Heart right ventricle (tissue), 16 donors: Measurements from ENCODE around the gene TYK2. TPM values are rescaled to one million over a fixed set of nuclear protein-coding genes. Genes with fewer than 3 reads are reported as not detected.

ENCODE experiments used
- ATAC-seq, 8 donors: fragments of 200-7000 bp; cut with Tn5 transposase; one replicate each; pipeline ENCODE4 v1.9.1; 2020; ENCODE audit warnings: mild to moderate bottlenecking in 8 of 8, moderate library complexity in 8 of 8, moderate number of reproducible peaks in 1 of 8
- DNase-seq, 2 donors: peaks; one replicate each; pipeline ENCODE4 v3.0.0-alpha.2; 2020
- H3K27ac ChIP-seq, 10 donors: fragments of 200-600 bp; sonication (generic) in 2 of 10; one replicate each; pipeline versions ENCODE4 v1.5.0 to v1.8.0; 2020 to 2022; ENCODE audit warnings: mild to moderate bottlenecking in 3 of 10
- H3K27me3 ChIP-seq, 7 donors: fragments of 200-600 bp; one replicate each; pipeline ENCODE4 v1.8.0; 2021 to 2022; ENCODE audit warnings: mild to moderate bottlenecking in 2 of 7
- H3K36me3 ChIP-seq, 9 donors: fragments of 200-600 bp; sonication (generic) in 1 of 9; one replicate each; pipeline versions ENCODE4 v1.5.0 to v1.8.0; 2020 to 2022; ENCODE audit warnings: mild to moderate bottlenecking in 2 of 9
- H3K4me1 ChIP-seq, 9 donors: fragments of 200-600 bp; sonication (generic) in 1 of 9; one replicate each; pipeline versions ENCODE4 v1.5.0 to v1.8.0; 2020 to 2022; ENCODE audit warnings: mild to moderate bottlenecking in 4 of 9
- H3K4me3 ChIP-seq, 10 donors: fragments of 200-600 bp; sonication (generic) in 2 of 10; one replicate each; pipeline versions ENCODE4 v1.5.0 to v1.8.0; 2020 to 2022; ENCODE audit warnings: mild to moderate bottlenecking in 7 of 10, moderate library complexity in 2 of 10
- H3K9me3 ChIP-seq, 11 donors: fragments of 200-600 bp in 10 of 11; sonication (generic) in 2 of 11; one replicate each; pipeline versions ENCODE4 v1.5.0 to v1.8.0; 2013 to 2022; ENCODE audit warnings: mild to moderate bottlenecking in 2 of 11, control low read depth in 1 of 11, moderate library complexity in 1 of 11
- WGBS, 2 donors: extraction: QIAGEN DNeasy Blood & Tissue Kit; methylation state at CpG; one replicate each; pipeline ENCODE4 v1.1.7; 2013; ENCODE audit warnings: inconsistent platforms in 1 of 2; 5-methylcytosine and 5-hydroxymethylcytosine counted together
- intact Hi-C, 10 donors: fragments of 100-400 bp; cut with DNase I; formaldehyde crosslinking; loops; one replicate each; pipeline versions ENCODE4 v1.11.1 to v1.14.2; 2022
- polyA plus RNA-seq, 2 donors: library from polyadenylated mRNA; stranded (reverse); fragments of 200-250 nt; gene quantifications; one replicate each; pipeline ENCODE4 v1.2.3, GENCODE V29; 2013
- total RNA-seq, 10 donors: library from RNA; stranded (reverse); fragmentation: NEBNext Ultra II Directional in 3 of 10; extraction: Animal tissue kit (Norgen Biotek cat#: 25700) in 3 of 10; gene quantifications; one replicate each; pipeline versions ENCODE4 v1.2.1 to v1.2.4, GENCODE V29; 2021 to 2023
- TF ChIP-seq, protein P1 (sequence below), 9 donors: fragments of 200-600 bp; sonication (generic) in 2 of 9; IDR thresholded peaks; one replicate each; pipeline versions ENCODE4 v1.5.0 to v1.8.0; 2021 to 2022; ENCODE audit warnings: antibody characterized with exemption in 9 of 9, mild to moderate bottlenecking in 5 of 9, moderate library complexity in 1 of 9
- donor health status: Arrhythmogenic right ventricular cardiomyopathy.
- donor health status: ischemic (EF 13 %, LVEDD 7.1; RV severe dilation, severe dysfunction).
- donor health status: healthy with polysubstance abuse.
- donor health status: DM: no; HTN: yes; CAD: no.
- donor health status: DM: no; HTN: no; CAD: no.
- donor health status: ischemic (EF 25% LVEDD 6.9; RV normal size, moderate dysfunction).
- donor health status: ischemic (EF 25% LVEDD 5.7; RV mildly dilated, moderate dysfunction).
- donor health status: healthy.
- donor health status: DM: yes; HTN: yes; CAD: no.
- donor health status: Ischemic cardiomyopathy.
- donor health status: ischemic (EF 35%, LVEDD 5.7; RV mildly dilated, moderate dysfunction).
- donor health status: nonischemic (EF 11% LVEDD 7.7; RV severe dilation, severe dysfunction).
- donor health status: DM: yes; HTN: yes; CAD: no.
- donor health status: PGD.
- donor health status: ischemic (EF 29% LVEDD 5.4; RV normal size, mild dysfunction).
- donor health status: nonischemic (EF 23%, LVEDD 6.1; RV moderate dilation, normal function).

Gene TYK2
- total and polyA plus RNA-seq, 12 donors, result 37.0 to 182 (median 57.8) TPM

DNA sequence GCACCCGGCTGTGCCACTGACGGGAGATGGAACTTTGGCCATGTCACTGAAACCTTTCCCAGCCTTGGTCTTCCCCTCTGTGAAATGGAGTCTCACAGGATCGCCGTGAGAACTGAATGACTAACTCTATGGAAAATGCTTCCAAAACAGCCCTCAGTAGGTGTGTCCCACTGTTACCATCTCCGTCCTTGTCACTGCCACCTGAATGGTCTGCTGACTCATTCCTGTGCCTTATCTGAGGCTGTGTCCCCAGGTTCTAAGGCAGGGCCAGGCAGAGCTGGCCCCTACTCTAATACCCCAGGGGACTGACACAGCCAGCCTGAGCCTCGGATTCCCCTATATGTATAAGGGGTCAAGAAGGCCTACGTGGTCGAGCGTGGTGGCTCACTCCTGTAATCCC is 18.4 kb upstream of the TYK2 start:
- intact Hi-C loops, result loop anchor here in 1 of 10 donors (10.0 kb wide), 1 partner anchor 464 kb away; the partner anchor contains the start of gene OLFM2
- ATAC-seq (no peak), DNase-seq (no peak)
- Histone ChIP-seq H3K27ac (peak overlapping the region in 8 of 10 donors; percentile 7 to 94 (median 64)), H3K27me3 (no peaks in the 10 kb centered on the region), H3K4me3 (no peak overlapping the region), H3K36me3 (peaks cover 7 to 53% (median 21%) of the 10 kb centered on the region in 9 donors), H3K4me1 (peaks cover 30 to 69% (median 49%) of the 10 kb centered on the region in 9 donors), H3K9me3 (no peaks in the 10 kb centered on the region)
- TF ChIP-seq, protein P1, sequence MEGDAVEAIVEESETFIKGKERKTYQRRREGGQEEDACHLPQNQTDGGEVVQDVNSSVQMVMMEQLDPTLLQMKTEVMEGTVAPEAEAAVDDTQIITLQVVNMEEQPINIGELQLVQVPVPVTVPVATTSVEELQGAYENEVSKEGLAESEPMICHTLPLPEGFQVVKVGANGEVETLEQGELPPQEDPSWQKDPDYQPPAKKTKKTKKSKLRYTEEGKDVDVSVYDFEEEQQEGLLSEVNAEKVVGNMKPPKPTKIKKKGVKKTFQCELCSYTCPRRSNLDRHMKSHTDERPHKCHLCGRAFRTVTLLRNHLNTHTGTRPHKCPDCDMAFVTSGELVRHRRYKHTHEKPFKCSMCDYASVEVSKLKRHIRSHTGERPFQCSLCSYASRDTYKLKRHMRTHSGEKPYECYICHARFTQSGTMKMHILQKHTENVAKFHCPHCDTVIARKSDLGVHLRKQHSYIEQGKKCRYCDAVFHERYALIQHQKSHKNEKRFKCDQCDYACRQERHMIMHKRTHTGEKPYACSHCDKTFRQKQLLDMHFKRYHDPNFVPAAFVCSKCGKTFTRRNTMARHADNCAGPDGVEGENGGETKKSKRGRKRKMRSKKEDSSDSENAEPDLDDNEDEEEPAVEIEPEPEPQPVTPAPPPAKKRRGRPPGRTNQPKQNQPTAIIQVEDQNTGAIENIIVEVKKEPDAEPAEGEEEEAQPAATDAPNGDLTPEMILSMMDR (IDR thresholded peaks at IDR 0.05), result no peak
- WGBS, 2 donors, result 73 to 81% methylated on average over 9 of the region's 9 CpGs

DNA sequence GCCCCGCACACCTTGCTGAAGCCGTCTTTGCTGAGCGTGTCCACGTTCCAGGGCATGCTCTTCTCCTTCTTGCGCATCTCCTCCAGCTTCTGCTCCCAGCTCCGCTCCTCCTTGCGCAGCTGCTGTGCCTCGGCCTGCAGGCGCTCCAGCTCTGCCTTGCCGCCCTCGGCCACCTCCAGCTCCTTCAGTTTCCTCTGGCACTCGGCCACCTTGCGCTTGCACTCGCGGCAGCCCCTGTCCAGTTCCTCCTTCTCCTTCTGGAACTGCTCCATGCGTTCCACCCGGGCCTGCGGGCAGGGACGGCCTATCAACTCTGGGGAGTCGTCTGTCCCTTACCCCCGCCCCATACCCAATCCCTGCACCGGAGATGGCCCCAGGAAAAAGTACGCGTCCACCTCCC is 15.5 kb upstream of the TYK2 start:
- no peak overlapping the region for H3K27ac ChIP-seq
- peaks cover 9 to 80% (median 41%) of the 10 kb centered on the region in 9 donors for H3K36me3 ChIP-seq
- no peaks in the 10 kb centered on the region for H3K9me3 ChIP-seq
- H3K27me3 ChIP-seq, result no peaks in the 10 kb centered on the region
- ATAC-seq (no peak), DNase-seq (no peak)
- TF ChIP-seq, protein P1 (IDR thresholded peaks at IDR 0.05), result no peak
- intact Hi-C loops, result loop anchor here in 1 of 10 donors (10.0 kb wide), 1 partner anchor 461 kb away; the partner anchor contains the start of gene OLFM2
- H3K4me3 ChIP-seq, result no peak overlapping the region
- WGBS, 2 donors, result 71 to 75% methylated on average over 24 of the region's 24 CpGs
- H3K4me1 ChIP-seq, result peaks cover 22 to 50% (median 32%) of the 10 kb centered on the region in 9 donors

DNA sequence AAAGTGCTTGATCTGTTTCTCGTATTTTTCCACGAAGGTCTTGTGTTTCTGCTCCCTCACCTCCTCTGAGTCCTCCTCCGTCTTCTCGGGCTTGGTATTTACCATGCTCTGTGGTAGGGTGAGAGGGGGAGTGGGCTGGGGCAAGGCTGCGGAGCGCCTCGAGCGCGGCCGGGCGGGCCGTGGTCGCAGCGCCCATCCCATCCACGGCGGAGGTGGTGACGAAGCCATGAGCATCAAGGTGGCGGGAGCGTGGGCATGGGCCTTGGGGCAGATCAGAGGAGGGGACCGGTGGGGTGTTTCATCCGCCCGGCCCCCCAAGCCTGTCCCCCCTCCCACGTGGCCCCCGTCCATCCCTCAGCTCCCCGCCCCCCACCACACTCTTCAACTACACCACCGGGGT is 15.1 kb upstream of the TYK2 start:
- TF ChIP-seq, protein P1 (IDR thresholded peaks at IDR 0.05), result no peak
- Histone ChIP-seq H3K27me3 (no peaks in the 10 kb centered on the region), H3K4me3 (no peak overlapping the region), H3K9me3 (no peaks in the 10 kb centered on the region), H3K36me3 (peaks cover 9 to 81% (median 41%) of the 10 kb centered on the region in 9 donors), H3K27ac (no peak overlapping the region), H3K4me1 (peaks cover 17 to 45% (median 27%) of the 10 kb centered on the region in 9 donors)
- no peak for ATAC-seq
- DNase-seq, result no peak
- intact Hi-C loops, result loop anchor here in 1 of 10 donors (10.0 kb wide), 1 partner anchor 461 kb away; the partner anchor contains the start of gene OLFM2
- WGBS, 2 donors, result 94 to 95% methylated on average over 26 of the region's 26 CpGs

DNA sequence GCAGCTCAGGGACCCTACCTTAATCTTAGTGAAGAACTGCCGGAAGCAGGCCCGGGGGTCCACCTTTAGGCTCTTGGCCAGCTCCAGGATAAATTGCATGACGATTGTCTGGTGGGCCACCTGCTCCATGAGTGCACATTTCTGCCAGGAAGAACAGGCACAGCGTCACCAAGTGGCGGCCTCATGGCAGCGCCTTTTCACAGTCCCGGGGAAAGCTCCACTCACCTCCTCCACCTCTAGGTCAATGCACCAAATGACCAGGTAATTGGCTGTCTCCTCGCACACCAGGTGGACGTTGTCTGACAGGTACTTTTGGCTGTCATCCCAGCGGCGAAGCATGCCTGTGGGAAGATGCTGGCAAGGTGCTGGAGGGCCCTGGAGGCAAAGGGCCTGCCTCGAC is 14.6 kb upstream of the TYK2 start:
- Histone ChIP-seq H3K36me3 (peaks cover 9 to 80% (median 41%) of the 10 kb centered on the region in 9 donors), H3K27me3 (no peaks in the 10 kb centered on the region), H3K4me1 (peaks cover 13 to 41% (median 23%) of the 10 kb centered on the region in 9 donors), H3K9me3 (no peaks in the 10 kb centered on the region), H3K4me3 (no peak overlapping the region), H3K27ac (no peak overlapping the region)
- TF ChIP-seq, protein P1 (IDR thresholded peaks at IDR 0.05), result no peak
- DNase-seq, result no peak
- ATAC-seq, result no peak
- WGBS, 2 donors, result 92 to 93% methylated on average over 12 of the region's 12 CpGs
- intact Hi-C loops, result loop anchor here in 1 of 10 donors (10.0 kb wide), 1 partner anchor 460 kb away; the partner anchor contains the start of gene OLFM2
